MM.1S (cell line): ENCODE results near the gene WNT5B.

Experiments used
- DNase-seq: peaks from one replicate; pipeline ENCODE4 v3.0.0-alpha.2; 2015
- H2AFZ ChIP-seq: fragments of 300-600 bp; sonication (generic); 2 replicates; pipeline ENCODE4 v1.6.0; 2016; ENCODE audit warnings: antibody characterized with exemption, low read length
- H3F3A ChIP-seq: fragments of 300-600 bp; sonication (generic); 2 replicates; pipeline ENCODE4 v1.6.1; 2016; ENCODE audit warnings: mild to moderate bottlenecking, antibody characterized with exemption, low read length, moderate library complexity, mixed read lengths; ENCODE audit not compliant: insufficient read depth
- H3K27ac ChIP-seq: fragments of 300-600 bp; sonication (generic); 2 replicates; pipeline ENCODE4 v1.5.1; 2016; ENCODE audit warnings: mild to moderate bottlenecking, low read length
- H3K27me3 ChIP-seq: fragments of 300-600 bp; sonication (generic); replicated peaks from 2 replicates; pipeline ENCODE4 v1.6.0; 2016; ENCODE audit warnings: low read length; ENCODE audit not compliant: insufficient read depth
- H3K36me3 ChIP-seq: fragments of 300-600 bp; sonication (generic); replicated peaks from 2 replicates; pipeline ENCODE4 v1.6.1; 2016; ENCODE audit warnings: mild to moderate bottlenecking, low read length, mixed read lengths; ENCODE audit not compliant: insufficient read depth
- H3K4me1 ChIP-seq: fragments of 300-600 bp; sonication (generic); 2 replicates; pipeline ENCODE4 v1.6.1; 2016; ENCODE audit warnings: low read length, mixed read lengths
- H3K4me2 ChIP-seq: fragments of 300-600 bp; sonication (generic); 2 replicates; pipeline ENCODE4 v1.6.0; 2016; ENCODE audit warnings: low read depth, low read length
- H3K4me3 ChIP-seq: fragments of 300-600 bp; sonication (generic); 2 replicates; pipeline ENCODE4 v1.5.1; 2016; ENCODE audit warnings: low read length, mixed read lengths
- H3K79me2 ChIP-seq: fragments of 300-600 bp; sonication (generic); 2 replicates; pipeline ENCODE4 v1.6.1; 2016; ENCODE audit warnings: mixed run types, low read length, mixed read lengths
- H3K9ac ChIP-seq: fragments of 300-600 bp; sonication (generic); 2 replicates; pipeline ENCODE4 v1.6.1; 2016; ENCODE audit warnings: low read length, mixed read lengths
- H3K9me2 ChIP-seq: fragments of 300-600 bp; sonication (generic); replicated peaks from 2 replicates; pipeline ENCODE4 v1.6.1; 2016; ENCODE audit warnings: mild to moderate bottlenecking, low read length, mixed read lengths; ENCODE audit not compliant: insufficient read depth
- H3K9me3 ChIP-seq: fragments of 300-600 bp; sonication (generic); replicated peaks from 2 replicates; pipeline ENCODE4 v1.6.1; 2016; ENCODE audit warnings: mild to moderate bottlenecking, low read length, mixed read lengths; ENCODE audit not compliant: insufficient read depth
- H4K20me1 ChIP-seq: fragments of 300-600 bp; sonication (generic); 2 replicates; pipeline ENCODE4 v1.6.1; 2016; ENCODE audit warnings: mild to moderate bottlenecking, low read length, moderate library complexity, mixed read lengths; ENCODE audit not compliant: insufficient read depth
- CTCF ChIP-seq: fragments of 300-600 bp; sonication (generic); IDR thresholded peaks from 2 replicates; pipeline ENCODE4 v1.5.1; 2016; ENCODE audit warnings: antibody characterized with exemption, low read length, mixed read lengths
- EZH2 ChIP-seq: fragments of 300-600 bp; sonication (generic); optimal IDR thresholded peaks from 2 replicates; pipeline ENCODE3; 2017; ENCODE audit warnings: low read depth, mild to moderate bottlenecking, antibody characterized with exemption, low read length, mixed read lengths
- EZH2phosphoT487 ChIP-seq: fragments of 300-600 bp; sonication (generic); IDR thresholded peaks from 2 replicates; pipeline ENCODE4 v1.6.1; 2018; ENCODE audit warnings: antibody characterized with exemption, low read length

The WNT5B gene

GRCh38 chr12:1695886-1696670, 67.0 kb downstream of the WNT5B start:
- Histone ChIP-seq H3K9ac (no peak overlapping the region), H3K4me3 (no peak overlapping the region), H3K9me2 (no peaks in the 10 kb centered on the region), H3K36me3 (no peaks in the 10 kb centered on the region), H3K27ac (no peak overlapping the region), H3K27me3 (no peaks in the 10 kb centered on the region), H3K4me1 (peaks cover 6% of the 10 kb centered on the region), H3K79me2 (peaks cover 99% of the 10 kb centered on the region), H3F3A (no peaks in the 10 kb centered on the region), H3K9me3 (no peaks in the 10 kb centered on the region), H3K4me2 (no peak overlapping the region), H4K20me1 (peaks cover 7% of the 10 kb centered on the region; the same call in 1 of the 2 replicates), H2AFZ (no peak overlapping the region)
- DNase-seq, result no peak
- no peak for TF ChIP-seq EZH2
- no peak for TF ChIP-seq EZH2phosphoT487
- no peak for TF ChIP-seq CTCF

- Histone ChIP-seq H3K4me1 (peaks cover 6% of the 10 kb centered on the region), H3K27me3 (no peaks in the 10 kb centered on the region), H3K27ac (no peak overlapping the region), H3K4me3 (no peak overlapping the region), H2AFZ (no peak overlapping the region), H3K9me2 (no peaks in the 10 kb centered on the region), H3K9me3 (no peaks in the 10 kb centered on the region), H3K36me3 (no peaks in the 10 kb centered on the region), H4K20me1 (peaks cover 7% of the 10 kb centered on the region; the same call in 1 of the 2 replicates), H3K9ac (no peak overlapping the region), H3K79me2 (peaks cover 99% of the 10 kb centered on the region), H3F3A (no peaks in the 10 kb centered on the region), H3K4me2 (no peak overlapping the region)
- no peak for TF ChIP-seq CTCF
- TF ChIP-seq EZH2, result no peak
- no peak for TF ChIP-seq EZH2phosphoT487
- DNase-seq, result no peak
Measured at GRCh38 chr12:1696800-1697199, 67.8 kb downstream of the WNT5B start.
